Fibroblast of peridontal ligament (primary cell): ENCODE data around the gene RTF1.
A peak's percentile ranks its signal among the peaks of the same experiment; 100 is the strongest.
"Not testable (repeated sequence)": the region's sequence is repeated elsewhere in the genome, so short reads cannot be mapped to it uniquely, and the experiment has no call there.

ENCODE experiments used
- DNase-seq: peaks from one replicate; pipeline ENCODE4 v3.0.0-alpha.2; 2010; ENCODE audit errors: extremely low read depth

Gene RTF1

GRCh38 chr15:41437448-41437847 lies 20.6 kb downstream of the RTF1 start:
- no peak for DNase-seq

GRCh38 chr15:41438206-41438605 lies 21.3 kb downstream of the RTF1 start:
- DNase-seq = no peak

GRCh38 chr15:41438745-41439144 lies 21.9 kb downstream of the RTF1 start:
- DNase-seq = not testable (repeated sequence)

GRCh38 chr15:41443275-41443674 lies 26.4 kb downstream of the RTF1 start:
- no peak for DNase-seq

GRCh38 chr15:41445399-41445798 lies 28.5 kb downstream of the RTF1 start:
- no peak for DNase-seq

- no peak for DNase-seq
Measured at GRCh38 chr15:41462084-41462795, 45.3 kb downstream of the RTF1 start.

GRCh38 chr15:41464889-41465580 lies 48.1 kb downstream of the RTF1 start:
- no peak for DNase-seq

- peak; percentile 81 for DNase-seq
Measured at GRCh38 chr15:41465822-41466421, 49.0 kb downstream of the RTF1 start.

GRCh38 chr15:41466711-41467110 lies 49.8 kb downstream of the RTF1 start:
- DNase-seq = no peak

- DNase-seq = not testable (repeated sequence)
Measured at GRCh38 chr15:41469644-41470043, 52.7 kb downstream of the RTF1 start.

- no peak for DNase-seq
Measured at GRCh38 chr15:41473418-41473817, 56.5 kb downstream of the RTF1 start.

- no peak for DNase-seq
Measured at GRCh38 chr15:41474436-41474835, 57.5 kb downstream of the RTF1 start.

GRCh38 chr15:41474941-41475340 lies 58.0 kb downstream of the RTF1 start:
- no peak for DNase-seq

GRCh38 chr15:41476416-41477048 lies 59.6 kb downstream of the RTF1 start:
- peak; percentile 60 for DNase-seq

- DNase-seq = no peak
Measured at GRCh38 chr15:41480396-41481140, 63.7 kb downstream of the RTF1 start.

GRCh38 chr15:41482110-41482877 lies 65.4 kb downstream of the RTF1 start:
- DNase-seq = no peak

GRCh38 chr15:41483115-41483514 lies 66.2 kb downstream of the RTF1 start:
- no peak for DNase-seq

GRCh38 chr15:41483519-41483918 lies 66.6 kb downstream of the RTF1 start:
- DNase-seq = no peak

GRCh38 chr15:41484937-41485625 lies 68.2 kb downstream of the RTF1 start:
- DNase-seq = no peak

GRCh38 chr15:41486286-41486685 lies 69.4 kb downstream of the RTF1 start:
- DNase-seq = no peak
